ENCODE measurements around the gene MRGPRG.

- no peak for TF ChIP-seq CTCF (IDR thresholded peaks at IDR 0.05; ENCODE audit: low read depth, low read length, missing input control)
- no peak for TF ChIP-seq TAF1 (conservative IDR thresholded peaks at IDR 0.05)
- TF ChIP-seq, protein P1, sequence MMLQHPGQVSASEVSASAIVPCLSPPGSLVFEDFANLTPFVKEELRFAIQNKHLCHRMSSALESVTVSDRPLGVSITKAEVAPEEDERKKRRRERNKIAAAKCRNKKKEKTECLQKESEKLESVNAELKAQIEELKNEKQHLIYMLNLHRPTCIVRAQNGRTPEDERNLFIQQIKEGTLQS (IDR thresholded peaks at IDR 0.05), result no peak
- no peak for TF ChIP-seq ZBTB33 (IDR thresholded peaks at IDR 0.05)
- no peak for TF ChIP-seq GABPA (IDR thresholded peaks at IDR 0.05 in 1 of 2, conservative IDR thresholded peaks at IDR 0.05 in 1 of 2)
- TF ChIP-seq JUND (IDR thresholded peaks at IDR 0.05), result no peak
- no peak for TF ChIP-seq MAX (IDR thresholded peaks at IDR 0.05)
- TF ChIP-seq EGR1 (IDR thresholded peaks at IDR 0.05; ENCODE audit: low read depth in 2 of 2), result no peak
- TF ChIP-seq SP1 (IDR thresholded peaks at IDR 0.05), result no peak
Observed at GRCh38 chr11:3230636-3231549, 12.3 kb upstream of the MRGPRG start.
